DOHH2 (cell line): ENCODE data around the gene ATP7B.

Experiments used
- H3F3A ChIP-seq: fragments of 200-600 bp; sonication (generic), shearing (Covaris generic); 2 replicates; pipeline ENCODE4 v1.6.0; 2016; ENCODE audit warnings: antibody characterized with exemption, mild to moderate bottlenecking; ENCODE audit not compliant: control insufficient read depth, insufficient read depth
- H3K27ac ChIP-seq: fragments of 200-600 bp; sonication (generic); 2 replicates; pipeline ENCODE4 v1.5.1; 2014; ENCODE audit warnings: low read depth, mild to moderate bottlenecking, low read length, moderate library complexity
- H3K27me3 ChIP-seq: fragments of 200-600 bp; sonication (generic); 2 replicates; pipeline ENCODE4 v1.6.1; 2014; ENCODE audit warnings: mild to moderate bottlenecking, low read length, mixed read lengths; ENCODE audit not compliant: control insufficient read depth
- H3K36me3 ChIP-seq: fragments of 200-600 bp; sonication (generic); 2 replicates; pipeline ENCODE4 v1.6.1; 2014; ENCODE audit warnings: mild to moderate bottlenecking, low read length, moderate library complexity, mixed read lengths; ENCODE audit not compliant: control insufficient read depth
- H3K4me1 ChIP-seq: fragments of 200-600 bp; sonication (generic); 2 replicates; pipeline ENCODE4 v1.6.1; 2014; ENCODE audit warnings: mild to moderate bottlenecking, low read length, mixed read lengths; ENCODE audit not compliant: control insufficient read depth
- H3K4me2 ChIP-seq: fragments of 200-600 bp; sonication (generic); 2 replicates; pipeline ENCODE4 v1.6.0; 2014; ENCODE audit warnings: mild to moderate bottlenecking, low read length, moderate library complexity
- H3K4me3 ChIP-seq: fragments of 200-600 bp; sonication (generic); 2 replicates; pipeline ENCODE4 v1.5.1; 2014; ENCODE audit warnings: mild to moderate bottlenecking, low read length, mixed read lengths
- H3K79me2 ChIP-seq: fragments of 200-600 bp; sonication (generic); 2 replicates; pipeline ENCODE4 v1.6.1; 2014; ENCODE audit warnings: mild to moderate bottlenecking, low read length, mixed read lengths; ENCODE audit not compliant: control insufficient read depth
- H3K9me2 ChIP-seq: fragments of 200-600 bp; sonication (generic); replicated peaks from 2 replicates; pipeline ENCODE4 v1.6.1; 2014; ENCODE audit warnings: mild to moderate bottlenecking, low read length, mixed read lengths; ENCODE audit not compliant: control insufficient read depth
- H3K9me3 ChIP-seq: fragments of 200-600 bp; sonication (generic); 2 replicates; pipeline ENCODE4 v1.6.1; 2014; ENCODE audit warnings: antibody characterized with exemption, low read length, mixed read lengths; ENCODE audit not compliant: control insufficient read depth, insufficient read depth
- H4K20me1 ChIP-seq: fragments of 200-600 bp; sonication (generic); 2 replicates; pipeline ENCODE4 v1.6.0; 2014; ENCODE audit warnings: low read depth, mild to moderate bottlenecking, antibody characterized with exemption, low read length, moderate library complexity; ENCODE audit not compliant: control insufficient read depth, insufficient read depth
- CTCF ChIP-seq: fragments of 200-600 bp; sonication (generic); IDR thresholded peaks from one replicate; pipeline ENCODE4 v1.5.1; 2014; ENCODE audit warnings: antibody characterized with exemption, mild to moderate bottlenecking, low read depth, low read length; ENCODE audit not compliant: poor library complexity, severe bottlenecking
- EZH2phosphoT487 ChIP-seq: fragments of 200-600 bp; sonication (generic); IDR thresholded peaks from 2 replicates; pipeline ENCODE4 v1.6.1; 2017; ENCODE audit warnings: borderline replicate concordance, mild to moderate bottlenecking, antibody characterized with exemption, low read length, moderate library complexity, mixed read lengths

Gene ATP7B

DNA sequence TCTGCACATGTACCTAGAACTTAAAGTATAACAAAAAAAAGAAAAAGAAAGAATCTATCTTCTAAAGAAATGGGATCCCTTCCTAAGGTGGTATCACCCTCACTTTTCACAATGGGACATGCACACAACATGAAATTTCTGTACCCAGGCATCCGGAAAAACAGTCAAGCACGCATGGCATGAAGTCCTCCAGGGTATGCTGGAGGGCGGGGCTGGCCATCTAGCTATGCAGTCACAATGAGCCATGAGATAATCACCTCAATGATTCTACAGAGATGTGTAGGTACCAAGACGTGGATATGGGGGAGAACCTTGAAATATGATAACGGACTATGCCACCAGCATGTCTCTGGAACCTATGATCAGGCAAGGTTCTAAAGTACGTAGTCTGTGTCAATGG lies 79.6 kb downstream of the ATP7B start:
- H3K4me2 ChIP-seq = no peak overlapping the region
- H3K27ac ChIP-seq = no peak overlapping the region
- H3K9me3 ChIP-seq = no peaks in the 10 kb centered on the region
- TF ChIP-seq EZH2phosphoT487 (no peak), CTCF (no peak)
- H3K4me3 ChIP-seq = no peak overlapping the region
- no peaks in the 10 kb centered on the region for H3K36me3 ChIP-seq
- H3F3A ChIP-seq = no peaks in the 10 kb centered on the region
- H3K4me1 ChIP-seq = peaks cover 5% of the 10 kb centered on the region; the same call in 1 of the 2 replicates
- no peaks in the 10 kb centered on the region for H4K20me1 ChIP-seq
- peaks cover 20% of the 10 kb centered on the region for H3K27me3 ChIP-seq
- no peaks in the 10 kb centered on the region for H3K9me2 ChIP-seq
- H3K79me2 ChIP-seq = no peaks in the 10 kb centered on the region

GRCh38 chr13:51929699-51930098 lies 81.6 kb downstream of the ATP7B start:
- Histone ChIP-seq H3K9me3 (no peaks in the 10 kb centered on the region), H3K4me2 (no peak overlapping the region), H3K4me3 (no peak overlapping the region), H3K36me3 (no peaks in the 10 kb centered on the region), H3K79me2 (no peaks in the 10 kb centered on the region), H4K20me1 (no peaks in the 10 kb centered on the region), H3K9me2 (no peaks in the 10 kb centered on the region), H3K4me1 (peaks cover 5% of the 10 kb centered on the region; the same call in 1 of the 2 replicates), H3K27me3 (peaks cover 31% of the 10 kb centered on the region), H3K27ac (no peak overlapping the region), H3F3A (no peaks in the 10 kb centered on the region)
- TF ChIP-seq CTCF = no peak
- no peak for TF ChIP-seq EZH2phosphoT487

DNA sequence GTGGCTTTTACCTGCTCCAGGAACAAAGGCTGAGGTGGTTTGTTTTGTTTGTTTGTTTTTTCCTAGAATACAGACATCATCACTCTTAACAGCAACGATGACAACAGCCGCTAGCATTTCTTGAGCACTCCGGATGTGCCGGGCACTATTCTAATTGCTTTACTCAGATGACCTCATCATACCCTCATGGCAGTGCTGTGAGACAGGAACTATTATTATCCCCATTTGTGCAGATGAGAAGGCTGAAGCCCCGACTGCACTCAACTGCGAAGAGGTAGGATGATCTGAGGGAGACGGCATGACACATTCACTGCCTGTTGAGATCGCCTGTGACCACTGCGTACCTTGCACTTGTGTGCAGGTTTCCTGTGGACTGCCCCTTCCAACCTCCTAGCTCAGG lies 83.0 kb downstream of the ATP7B start:
- TF ChIP-seq EZH2phosphoT487 = no peak
- Histone ChIP-seq H3K27ac (no peak overlapping the region), H3K4me2 (no peak overlapping the region), H3K79me2 (no peaks in the 10 kb centered on the region), H3K9me2 (no peaks in the 10 kb centered on the region), H3F3A (no peaks in the 10 kb centered on the region), H3K4me1 (peaks cover 5% of the 10 kb centered on the region; the same call in 1 of the 2 replicates), H3K9me3 (no peaks in the 10 kb centered on the region), H3K36me3 (no peaks in the 10 kb centered on the region), H3K4me3 (no peak overlapping the region), H4K20me1 (no peaks in the 10 kb centered on the region), H3K27me3 (peaks cover 41% of the 10 kb centered on the region)

DNA sequence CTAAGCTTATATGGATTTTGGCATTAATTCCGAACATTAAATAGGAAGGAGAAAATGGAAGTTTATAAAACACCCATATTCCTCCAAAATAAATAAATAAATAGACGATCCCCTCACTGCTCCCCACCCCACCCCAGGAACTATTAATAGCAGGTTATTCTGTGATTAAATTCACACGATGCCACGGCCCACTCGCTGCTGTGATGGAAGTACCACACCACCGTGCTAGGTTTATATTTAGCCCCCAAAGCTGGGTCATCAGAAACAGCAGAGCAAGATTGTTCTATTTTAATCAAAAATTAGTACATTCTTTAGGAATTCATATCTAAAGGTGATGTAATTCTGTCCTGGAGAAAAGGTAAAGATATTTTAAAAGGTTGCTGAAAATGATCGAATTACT lies 84.1 kb downstream of the ATP7B start:
- TF ChIP-seq EZH2phosphoT487 = no peak
- TF ChIP-seq CTCF = no peak
- H3K4me1 ChIP-seq = peaks cover 9% of the 10 kb centered on the region; the same call in 1 of the 2 replicates
- H3K4me3 ChIP-seq = no peak overlapping the region
- no peaks in the 10 kb centered on the region for H3K79me2 ChIP-seq
- H3K27ac ChIP-seq = no peak overlapping the region
- no peaks in the 10 kb centered on the region for H3K9me3 ChIP-seq
- no peaks in the 10 kb centered on the region for H3F3A ChIP-seq
- peaks cover 46% of the 10 kb centered on the region for H3K27me3 ChIP-seq
- H3K9me2 ChIP-seq = no peaks in the 10 kb centered on the region
- H4K20me1 ChIP-seq = no peaks in the 10 kb centered on the region
- no peak overlapping the region for H3K4me2 ChIP-seq
- H3K36me3 ChIP-seq = no peaks in the 10 kb centered on the region
